HG03442 (cell line): ENCODE measurements around the gene PRKCH.

Experiments used
- ATAC-seq: cut with Tn5 transposase; IDR thresholded peaks from one replicate; pipeline ENCODE4 v1.9.1; 2021; ENCODE audit warnings: mild to moderate bottlenecking, moderate library complexity; ENCODE audit not compliant: unreplicated experiment

PRKCH gene

GRCh38 chr14:61321385-61322010, at the start of gene PRKCH:
Gene PRKCH (plus strand): TSS chr14:61321579. CDS start chr14:61322102, 523 bp downstream.
- peak; percentile 66 for ATAC-seq

- no peak for ATAC-seq
These were observed 44.1 kb upstream of the PRKCH start for GRCh38 chr14:61277232-61277631.

- ATAC-seq: no peak
These were observed 43.6 kb upstream of the PRKCH start for GRCh38 chr14:61277784-61278183.

GRCh38 chr14:61279082-61279481, 42.3 kb upstream of the PRKCH start:
- ATAC-seq: no peak

- ATAC-seq: no peak
These were observed 41.3 kb upstream of the PRKCH start for GRCh38 chr14:61280092-61280525.

- peak; percentile 42 for ATAC-seq
These were observed 40.7 kb upstream of the PRKCH start for GRCh38 chr14:61280526-61281185.

GRCh38 chr14:61281186-61281947, 40.0 kb upstream of the PRKCH start, which contains the start of gene TMEM30B:
Gene TMEM30B (minus strand): TSS chr14:61281338. CDS start chr14:61281147, 191 bp downstream.
- ATAC-seq: peak; percentile 12

- ATAC-seq: no peak
These were observed 39.5 kb upstream of the PRKCH start for GRCh38 chr14:61281948-61282275.

- ATAC-seq: no peak
These were observed 38.6 kb upstream of the PRKCH start for GRCh38 chr14:61282746-61283145.

GRCh38 chr14:61284001-61284400, 37.4 kb upstream of the PRKCH start:
- ATAC-seq: no peak

- no peak for ATAC-seq
These were observed 36.0 kb upstream of the PRKCH start for GRCh38 chr14:61285364-61285763.

GRCh38 chr14:61287196-61287595, 34.2 kb upstream of the PRKCH start:
- no peak for ATAC-seq

- no peak for ATAC-seq
These were observed 33.2 kb upstream of the PRKCH start for GRCh38 chr14:61288228-61288627.

- ATAC-seq: no peak
These were observed 32.7 kb upstream of the PRKCH start for GRCh38 chr14:61288720-61289119.

- no peak for ATAC-seq
These were observed 30.7 kb upstream of the PRKCH start for GRCh38 chr14:61290701-61291100.

GRCh38 chr14:61296151-61296550, 25.2 kb upstream of the PRKCH start:
- ATAC-seq: no peak

- ATAC-seq: peak; percentile 63
These were observed 24.5 kb upstream of the PRKCH start for GRCh38 chr14:61296719-61297502.

- no peak for ATAC-seq
These were observed 23.8 kb upstream of the PRKCH start for GRCh38 chr14:61297581-61297980.

- no peak for ATAC-seq
These were observed 22.6 kb upstream of the PRKCH start for GRCh38 chr14:61298824-61299223.

GRCh38 chr14:61300209-61300608, 21.2 kb upstream of the PRKCH start:
- no peak for ATAC-seq

- no peak for ATAC-seq
These were observed 20.6 kb upstream of the PRKCH start for GRCh38 chr14:61300754-61301153.
